HG03108 (cell line): ENCODE data around the gene SLIT3.

Experiments used
- ATAC-seq: cut with Tn5 transposase; IDR thresholded peaks from one replicate; pipeline ENCODE4 v1.9.1; 2021; ENCODE audit warnings: moderate library complexity; ENCODE audit not compliant: unreplicated experiment

The SLIT3 gene

GRCh38 chr5:168696611-168697010, 604.3 kb downstream of the SLIT3 start:
- ATAC-seq = no peak

GRCh38 chr5:168695301-168695835, 605.6 kb downstream of the SLIT3 start:
- no peak for ATAC-seq

GRCh38 chr5:168694289-168694688, 606.6 kb downstream of the SLIT3 start:
- ATAC-seq = no peak

- ATAC-seq = no peak
Observed at GRCh38 chr5:168693883-168694282, 607.1 kb downstream of the SLIT3 start.

- no peak for ATAC-seq
Observed at GRCh38 chr5:168693297-168693696, 607.6 kb downstream of the SLIT3 start.

GRCh38 chr5:168691891-168692290, 609.0 kb downstream of the SLIT3 start:
- ATAC-seq = no peak

GRCh38 chr5:168689260-168689659, 611.7 kb downstream of the SLIT3 start:
- ATAC-seq = no peak

- ATAC-seq = no peak
Observed at GRCh38 chr5:168686837-168687236, 614.1 kb downstream of the SLIT3 start.

- no peak for ATAC-seq
Observed at GRCh38 chr5:168685566-168685965, 615.4 kb downstream of the SLIT3 start.

- no peak for ATAC-seq
Observed at GRCh38 chr5:168683927-168684295, 617.0 kb downstream of the SLIT3 start.

- no peak for ATAC-seq
Observed at GRCh38 chr5:168683247-168683926, 617.6 kb downstream of the SLIT3 start.

GRCh38 chr5:168681556-168682183, 619.3 kb downstream of the SLIT3 start:
- ATAC-seq = no peak

GRCh38 chr5:168680395-168680794, 620.5 kb downstream of the SLIT3 start:
- ATAC-seq = no peak

- peak; percentile 48 for ATAC-seq
Observed at GRCh38 chr5:168679515-168679920, 621.4 kb downstream of the SLIT3 start.

GRCh38 chr5:168676501-168676900, 624.4 kb downstream of the SLIT3 start:
- ATAC-seq = no peak

GRCh38 chr5:168675883-168676408, 625.0 kb downstream of the SLIT3 start:
- no peak for ATAC-seq

GRCh38 chr5:168674893-168675482, 626.0 kb downstream of the SLIT3 start:
- ATAC-seq = no peak

GRCh38 chr5:168672888-168673287, 628.1 kb downstream of the SLIT3 start:
- no peak for ATAC-seq

- no peak for ATAC-seq
Observed at GRCh38 chr5:168672016-168672415, 628.9 kb downstream of the SLIT3 start.

GRCh38 chr5:168670881-168671575, 629.9 kb downstream of the SLIT3 start:
- no peak for ATAC-seq

GRCh38 chr5:168669668-168670378, 631.1 kb downstream of the SLIT3 start:
- ATAC-seq = no peak
